ENCODE measurements around the gene OTUD7B. TPM values are rescaled to one million over a fixed set of nuclear protein-coding genes. Genes with fewer than 3 reads are reported as not detected.
"Not testable (repeated sequence)": the region's sequence is repeated elsewhere in the genome, so short reads cannot be mapped to it uniquely, and the experiment has no call there.

OTUD7B gene
- total and polyA plus RNA-seq, 2 of the 8 experiments (the other 6 are each of a cell fraction or from before 2014, with no cell fraction given), result 4.2 to 21.5 TPM

- H3K4me2 ChIP-seq (ENCODE audit: insufficient read depth in 1 of 2, low read depth in 2 of 2, low read length in 2 of 2); H3K4me1 ChIP-seq (replicated peaks in 1 of 4; ENCODE audit: control insufficient read depth in 3 of 4, insufficient read depth in 4 of 4, low read length in 3 of 4); H4K20me1 ChIP-seq (replicated peaks in 1 of 2; ENCODE audit: control insufficient read depth in 1 of 2, insufficient read depth in 2 of 2, low read length in 2 of 2); H4K5ac ChIP-seq (ENCODE audit: insufficient read length, low read depth, low read length); H2BK12ac ChIP-seq (ENCODE audit: low read depth, low read length); H3K23ac ChIP-seq (ENCODE audit: insufficient read length); H3K56ac ChIP-seq (replicated peaks; ENCODE audit: insufficient read length, low read depth, low read length); H2BK20ac ChIP-seq (ENCODE audit: low read length); H2BK5ac ChIP-seq (ENCODE audit: low read depth, low read length); H3K14ac ChIP-seq (ENCODE audit: insufficient read length); H3K4ac ChIP-seq (replicated peaks; ENCODE audit: insufficient read length, low read depth, low read length); H4K91ac ChIP-seq (replicated peaks; ENCODE audit: insufficient read length, low read length); H4K8ac ChIP-seq (ENCODE audit: extremely low read depth, insufficient read depth, low read length); H2AFZ ChIP-seq (ENCODE audit: low read length); H3K27me3 ChIP-seq (replicated peaks in 1 of 4; ENCODE audit: control insufficient read depth in 3 of 4, extremely low read depth in 1 of 4, insufficient read depth in 3 of 4, low read length in 3 of 4); DNase-seq (ENCODE audit: low read depth in 1 of 2, low spot score in 2 of 2); H2BK120ac ChIP-seq (replicated peaks; ENCODE audit: low read depth, low read length); H2AK5ac ChIP-seq (ENCODE audit: low read depth, low read length); FAIRE-seq; H3K4me3 ChIP-seq (ENCODE audit: extremely low read depth in 1 of 4, insufficient read depth in 2 of 4, low read depth in 3 of 4, low read length in 4 of 4); H3K27ac ChIP-seq (ENCODE audit: low read depth, low read length); H2BK15ac ChIP-seq (ENCODE audit: low read length); H3K18ac ChIP-seq (ENCODE audit: extremely low read depth, low read length); H3K23me2 ChIP-seq (ENCODE audit: low read depth, low read length); POLR2A ChIA-PET (ENCODE audit: partially characterized antibody); H3K79me2 ChIP-seq (ENCODE audit: control insufficient read depth in 1 of 2, insufficient read depth in 2 of 2, low read length in 2 of 2); H3K9ac ChIP-seq (replicated peaks in 1 of 4; ENCODE audit: extremely low read depth in 1 of 4, low read depth in 3 of 4, low read length in 3 of 4); H3K79me1 ChIP-seq (ENCODE audit: low read depth, low read length): not testable (repeated sequence)
- Histone ChIP-seq H3K36me3 (ENCODE audit: control insufficient read depth in 2 of 4, insufficient read depth in 4 of 4, low read length in 3 of 4) (peaks cover 6 to 38% (median 21%) of the 10 kb centered on the region in 4 experiments; a peak in 7 of 8 replicates), H3K9me3 (ENCODE audit: insufficient read depth in 2 of 2, low read depth in 1 of 2, low read length in 1 of 2) (peaks cover 17 to 24% of the 10 kb centered on the region in 2 experiments)
- CTCF ChIA-PET (ENCODE audit: partially characterized antibody), result interaction anchor here (2.1 kb wide), 1 partner anchor 11 kb away, joined by 7 read pairs; no protein-coding TSS in a partner anchor
- 86% methylated on average over 13 of the region's 14 CpGs; no CpG with 5 or more reads in 1 of the 2 experiments for WGBS, 2 experiments (ENCODE audit: extremely low coverage in 1 of 2, insufficient coverage in 1 of 2, insufficient read length in 1 of 2, insufficient replicate concordance in 2 of 2, low coverage in 1 of 2, low lambda C conversion rate in 2 of 2, missing lambda C conversion rate in 1 of 2)
Measured at GRCh38 chr1:149957548-149957947, 53.0 kb downstream of the OTUD7B start.

Measured in H1 (cell line).